Lower lobe of right lung (tissue), 2 donors: ENCODE measurements around the gene BLOC1S4. TPM values are rescaled to one million over a fixed set of nuclear protein-coding genes. Genes with fewer than 3 reads are reported as not detected.

Source experiments
- ATAC-seq, 2 donors: fragments of 200-7000 bp; cut with Tn5 transposase; one replicate each; pipeline ENCODE4 v1.9.1; 2020 to 2022; ENCODE audit warnings: mild to moderate bottlenecking in 2 of 2, moderate library complexity in 2 of 2
- DNase-seq: peaks from one replicate; pipeline ENCODE4 v3.0.0-alpha.2; 2020
- H3K27ac ChIP-seq: fragments of 200-600 bp; one replicate; pipeline ENCODE4 v1.8.0; 2022
- H3K27me3 ChIP-seq: fragments of 200-600 bp; one replicate; pipeline ENCODE4 v1.8.0; 2022; ENCODE audit warnings: low read depth
- H3K36me3 ChIP-seq: fragments of 200-600 bp; one replicate; pipeline ENCODE4 v1.8.0; 2022; ENCODE audit warnings: mild to moderate bottlenecking
- H3K4me1 ChIP-seq: fragments of 200-600 bp; one replicate; pipeline ENCODE4 v1.8.0; 2022
- H3K4me3 ChIP-seq: fragments of 200-600 bp; one replicate; pipeline ENCODE4 v1.8.0; 2022; ENCODE audit warnings: mild to moderate bottlenecking
- H3K9me3 ChIP-seq: fragments of 200-600 bp; one replicate; pipeline ENCODE4 v1.8.0; 2022
- CTCF ChIP-seq: fragments of 200-600 bp; IDR thresholded peaks from one replicate; pipeline ENCODE4 v1.8.0; 2022; ENCODE audit warnings: antibody characterized with exemption, mild to moderate bottlenecking
- intact Hi-C: fragments of 100-400 bp; cut with DNase I; formaldehyde crosslinking; loops from one replicate; pipeline ENCODE4 v1.11.0; 2022
- total RNA-seq: library from RNA; stranded (reverse); fragmentation: NEBNext Ultra II Directional; extraction: Animal tissue kit (Norgen Biotek cat#: 25700); gene quantifications from one replicate; pipeline ENCODE4 v1.2.1, GENCODE V29; 2021
- donor health status: DM: no; HTN: yes; CAD: no; lungs with severe emphysema.

Gene BLOC1S4
- total RNA-seq, 1 donor from 2014 or later = 9.0 TPM

- Histone ChIP-seq H3K9me3 (no peaks in the 10 kb centered on the region), H3K27me3 (no peaks in the 10 kb centered on the region), H3K4me3 (no peak overlapping the region), H3K36me3 (no peaks in the 10 kb centered on the region), H3K4me1 (peaks cover 8% of the 10 kb centered on the region), H3K27ac (no peak overlapping the region)
- ATAC-seq (no peak), DNase-seq (no peak)
- intact Hi-C loops = no loop called here
- TF ChIP-seq CTCF = no peak
Observed at GRCh38 chr4:6742989-6743388, 27.0 kb downstream of the BLOC1S4 start.

- DNase-seq (peak; percentile 90), ATAC-seq (peak; percentile 93 to 95)
- Histone ChIP-seq H3K4me1 (peaks cover 37% of the 10 kb centered on the region), H3K4me3 (no peak overlapping the region), H3K27ac (peak overlapping the region; percentile 61), H3K36me3 (no peaks in the 10 kb centered on the region), H3K9me3 (no peaks in the 10 kb centered on the region), H3K27me3 (no peaks in the 10 kb centered on the region)
- no peak for TF ChIP-seq CTCF
- intact Hi-C loops = no loop called here
Observed at GRCh38 chr4:6746721-6747293, 30.8 kb downstream of the BLOC1S4 start.

- no peaks in the 10 kb centered on the region for H3K9me3 ChIP-seq
- intact Hi-C loops = no loop called here
- no peaks in the 10 kb centered on the region for H3K36me3 ChIP-seq
- no peaks in the 10 kb centered on the region for H3K27me3 ChIP-seq
- TF ChIP-seq CTCF = no peak
- ATAC-seq = peak; percentile 71 to 73
- no peak overlapping the region for H3K4me3 ChIP-seq
- peak overlapping the region; percentile 61 for H3K27ac ChIP-seq
- DNase-seq = peak; percentile 73
- peaks cover 41% of the 10 kb centered on the region for H3K4me1 ChIP-seq
Observed at GRCh38 chr4:6747294-6748051, 31.5 kb downstream of the BLOC1S4 start.

GRCh38 chr4:6748286-6748685, 32.3 kb downstream of the BLOC1S4 start:
- ATAC-seq = no peak
- DNase-seq = peak; percentile 40
- Histone ChIP-seq H3K36me3 (no peaks in the 10 kb centered on the region), H3K4me1 (peaks cover 44% of the 10 kb centered on the region), H3K27ac (peak overlapping the region; percentile 61), H3K4me3 (no peak overlapping the region), H3K9me3 (no peaks in the 10 kb centered on the region), H3K27me3 (no peaks in the 10 kb centered on the region)
- TF ChIP-seq CTCF = no peak
- intact Hi-C loops = no loop called here

GRCh38 chr4:6749340-6750171, 33.6 kb downstream of the BLOC1S4 start:
- intact Hi-C loops = no loop called here
- Histone ChIP-seq H3K27ac (peak overlapping the region; percentile 49), H3K4me1 (peaks cover 44% of the 10 kb centered on the region), H3K27me3 (no peaks in the 10 kb centered on the region), H3K9me3 (no peaks in the 10 kb centered on the region), H3K4me3 (no peak overlapping the region), H3K36me3 (no peaks in the 10 kb centered on the region)
- DNase-seq = peak; percentile 87
- ATAC-seq = peak; percentile 59 to 78
- TF ChIP-seq CTCF = no peak
